Measurements from ENCODE around the gene LONP2.

- TF ChIP-seq EP300 (IDR thresholded peaks at IDR 0.05; ENCODE audit: low read length) (no peak), CHD7 (IDR thresholded peaks at IDR 0.05; ENCODE audit: low read depth, low read length) (no peak), NEUROD1 (IDR thresholded peaks at IDR 0.05; ENCODE audit: borderline replicate concordance, low read depth, low read length, partially characterized antibody) (no peak), ARHGAP35 (IDR thresholded peaks at IDR 0.05; ENCODE audit: partially characterized antibody) (no peak)
- TF ChIP-seq, protein P1, sequence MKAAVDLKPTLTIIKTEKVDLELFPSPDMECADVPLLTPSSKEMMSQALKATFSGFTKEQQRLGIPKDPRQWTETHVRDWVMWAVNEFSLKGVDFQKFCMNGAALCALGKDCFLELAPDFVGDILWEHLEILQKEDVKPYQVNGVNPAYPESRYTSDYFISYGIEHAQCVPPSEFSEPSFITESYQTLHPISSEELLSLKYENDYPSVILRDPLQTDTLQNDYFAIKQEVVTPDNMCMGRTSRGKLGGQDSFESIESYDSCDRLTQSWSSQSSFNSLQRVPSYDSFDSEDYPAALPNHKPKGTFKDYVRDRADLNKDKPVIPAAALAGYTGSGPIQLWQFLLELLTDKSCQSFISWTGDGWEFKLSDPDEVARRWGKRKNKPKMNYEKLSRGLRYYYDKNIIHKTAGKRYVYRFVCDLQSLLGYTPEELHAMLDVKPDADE (conservative IDR thresholded peaks at IDR 0.05; ENCODE audit: control insufficient read depth, low read depth, low read length) = no peak
Measured at GRCh38 chr16:48361540-48362144, 117.5 kb downstream of the LONP2 start.
